GM18508 (cell line): ENCODE measurements around the gene POLD4.
"Not testable (repeated sequence)": the region's sequence is repeated elsewhere in the genome, so short reads cannot be mapped to it uniquely, and the experiment has no call there.

Source experiments
- ATAC-seq: cut with Tn5 transposase; IDR thresholded peaks from one replicate; pipeline ENCODE4 v1.9.1; 2021; ENCODE audit warnings: moderate number of reproducible peaks; ENCODE audit not compliant: insufficient read depth, unreplicated experiment

Gene POLD4

DNA sequence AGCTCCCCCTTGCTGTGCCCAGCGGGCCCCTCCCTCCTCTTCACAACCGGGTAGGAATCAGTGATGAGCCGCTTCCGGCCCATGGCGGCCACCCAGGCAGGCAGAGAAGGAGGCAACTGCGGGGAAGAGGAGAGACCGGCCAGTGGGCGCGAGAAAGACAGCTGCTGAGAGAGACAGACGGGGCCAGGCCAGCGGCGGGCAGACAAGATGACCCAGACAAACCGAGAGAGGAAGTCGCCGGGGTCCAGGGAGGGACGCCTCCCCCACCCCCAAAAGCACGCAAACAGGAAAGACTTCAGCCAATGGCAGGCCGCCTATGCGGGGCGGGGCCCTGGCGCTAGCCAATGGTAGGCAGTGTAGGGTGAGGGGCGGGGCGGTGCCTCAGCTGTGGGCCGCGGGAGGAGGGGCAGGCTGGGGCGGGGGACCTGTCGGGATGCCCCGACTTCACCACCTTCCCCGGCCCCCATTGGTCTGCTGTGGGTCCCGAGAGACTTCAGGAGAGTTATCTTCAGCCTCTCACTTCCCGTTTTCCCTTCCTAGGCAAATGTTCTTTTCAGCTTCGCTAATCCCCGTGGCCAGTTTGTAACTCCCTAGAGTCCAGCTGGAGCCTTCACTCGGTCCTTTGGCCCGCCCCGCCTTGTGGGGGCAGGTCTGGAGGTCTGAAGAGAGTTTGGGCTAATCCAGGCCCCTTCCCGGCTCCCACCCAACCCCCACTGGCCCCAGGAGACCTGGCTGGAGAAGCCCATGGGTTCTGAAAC lies at the start of gene POLD4:
POLD4 (minus strand) TSS at position 230 of the 758 bp plus-strand sequence; CDS start at position 83, 147 bp downstream.
- peak; percentile 49 for ATAC-seq

DNA sequence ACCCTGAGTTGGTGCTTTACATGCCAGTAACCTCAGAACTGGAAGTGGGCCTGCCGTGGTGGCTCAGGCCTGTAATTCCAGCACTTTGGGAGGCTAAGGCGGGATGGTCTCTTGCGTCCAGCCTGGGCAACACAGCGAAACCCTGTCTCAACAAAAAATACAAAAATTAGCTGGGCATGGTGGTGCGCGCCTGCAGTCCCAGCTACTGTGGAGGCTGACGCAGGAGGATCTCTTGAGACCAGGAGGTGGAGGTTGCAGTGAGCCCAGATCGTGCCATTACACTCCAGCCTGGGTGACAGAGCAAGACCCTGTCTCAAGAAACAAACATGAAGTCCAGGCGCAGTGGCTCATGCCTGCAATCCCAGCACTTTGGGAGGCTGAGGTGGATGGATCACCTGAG lies 49.7 kb upstream of the POLD4 start:
- ATAC-seq, result not testable (repeated sequence)

DNA sequence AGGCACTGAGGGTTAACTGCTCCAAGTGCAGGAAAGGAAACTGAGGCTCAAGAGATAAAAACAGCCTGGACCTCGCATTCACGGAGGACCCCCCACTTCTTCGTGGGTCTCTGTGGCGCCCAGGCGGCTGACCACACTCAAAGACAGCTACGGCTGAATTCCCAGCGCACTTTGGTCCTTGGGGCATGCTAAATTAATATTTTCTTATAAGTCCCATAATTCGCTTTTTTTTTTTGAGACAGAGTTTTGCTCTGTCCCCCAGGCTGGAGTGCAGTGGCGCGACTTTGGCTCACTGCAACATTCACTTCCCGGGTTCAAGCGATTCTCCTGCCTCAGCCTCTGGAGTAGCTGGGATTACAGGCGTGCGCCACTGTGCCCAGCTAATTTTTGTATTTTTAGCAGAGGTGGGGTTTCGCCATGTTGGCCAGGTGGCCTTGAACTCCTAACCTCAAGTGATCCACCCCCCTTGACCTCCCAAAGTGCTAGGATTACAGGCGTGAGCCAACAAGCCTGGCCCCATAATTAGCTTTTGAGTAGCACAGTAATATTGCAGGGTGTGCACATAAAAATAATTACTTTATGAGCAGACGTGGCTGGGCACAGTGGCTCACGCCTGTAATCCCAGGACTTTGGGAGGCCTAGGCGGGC lies 49.0 kb upstream of the POLD4 start:
- not testable (repeated sequence) for ATAC-seq

DNA sequence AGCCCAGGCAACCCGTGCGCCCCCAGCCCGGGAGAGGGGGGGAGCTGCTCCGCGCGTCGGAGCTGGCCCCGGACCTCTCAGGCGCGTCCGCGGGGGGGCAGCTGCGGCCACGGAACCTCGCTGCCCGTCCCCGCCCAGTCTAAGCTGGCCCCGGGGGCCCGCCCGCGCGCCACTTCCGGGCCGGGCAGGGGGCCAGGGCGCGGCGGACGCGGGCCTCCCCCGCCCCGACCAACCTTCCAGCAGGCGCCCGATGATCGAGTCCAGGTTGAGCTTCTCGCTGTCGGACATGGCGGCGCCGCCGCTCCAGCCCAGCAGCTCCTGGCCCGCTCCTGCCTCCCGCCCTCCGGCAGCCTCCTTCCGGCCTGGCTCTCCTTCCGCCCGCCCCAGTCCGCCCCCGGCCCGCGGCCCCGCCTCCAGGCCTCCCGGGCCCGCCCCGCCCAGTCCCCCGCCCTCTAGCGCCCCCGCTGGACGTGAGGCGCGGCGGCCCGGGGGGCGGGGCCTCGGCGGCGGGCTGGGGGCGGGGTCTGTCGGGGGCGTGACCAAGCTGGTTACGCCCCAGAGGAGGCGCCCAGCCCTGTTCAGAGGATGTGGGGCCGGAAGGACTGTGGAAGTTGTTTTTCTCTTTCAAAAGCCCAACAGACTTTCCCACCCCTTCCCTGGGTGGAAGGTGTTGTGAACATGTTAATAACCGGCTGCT lies 48.3 kb upstream of the POLD4 start, which contains the start of gene PPP1CA:
PPP1CA (minus strand) TSS at position 364 of the 697 bp plus-strand sequence; CDS start at position 288, 76 bp downstream.
- no peak for ATAC-seq

DNA sequence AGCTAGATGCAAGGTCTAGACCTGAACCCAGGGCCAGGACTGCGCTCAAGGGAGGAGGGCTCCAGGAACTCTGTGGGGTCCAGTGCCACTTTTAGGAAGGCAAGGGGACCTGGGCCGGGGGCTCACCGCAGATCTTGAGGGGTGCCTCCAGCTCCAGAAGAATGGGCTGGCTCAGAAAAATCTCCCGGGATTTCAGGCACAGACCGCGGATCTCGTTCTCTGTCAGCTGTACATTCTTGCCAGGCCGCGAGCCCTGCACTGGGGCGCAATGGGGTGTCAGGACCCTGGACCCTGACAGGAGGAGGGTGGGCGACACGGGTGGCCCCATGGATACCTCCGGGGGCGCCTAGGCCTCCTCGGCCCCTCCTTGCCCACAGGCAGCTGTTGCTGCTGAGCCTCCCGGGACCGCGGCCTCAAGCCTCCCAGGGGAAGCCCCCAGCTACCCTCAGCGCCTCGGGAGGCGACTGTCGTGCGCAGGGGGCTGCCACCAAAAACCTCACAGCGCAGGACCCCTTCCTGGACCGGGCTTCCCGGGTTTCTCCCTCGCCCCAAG lies 47.7 kb upstream of the POLD4 start:
- no peak for ATAC-seq

DNA sequence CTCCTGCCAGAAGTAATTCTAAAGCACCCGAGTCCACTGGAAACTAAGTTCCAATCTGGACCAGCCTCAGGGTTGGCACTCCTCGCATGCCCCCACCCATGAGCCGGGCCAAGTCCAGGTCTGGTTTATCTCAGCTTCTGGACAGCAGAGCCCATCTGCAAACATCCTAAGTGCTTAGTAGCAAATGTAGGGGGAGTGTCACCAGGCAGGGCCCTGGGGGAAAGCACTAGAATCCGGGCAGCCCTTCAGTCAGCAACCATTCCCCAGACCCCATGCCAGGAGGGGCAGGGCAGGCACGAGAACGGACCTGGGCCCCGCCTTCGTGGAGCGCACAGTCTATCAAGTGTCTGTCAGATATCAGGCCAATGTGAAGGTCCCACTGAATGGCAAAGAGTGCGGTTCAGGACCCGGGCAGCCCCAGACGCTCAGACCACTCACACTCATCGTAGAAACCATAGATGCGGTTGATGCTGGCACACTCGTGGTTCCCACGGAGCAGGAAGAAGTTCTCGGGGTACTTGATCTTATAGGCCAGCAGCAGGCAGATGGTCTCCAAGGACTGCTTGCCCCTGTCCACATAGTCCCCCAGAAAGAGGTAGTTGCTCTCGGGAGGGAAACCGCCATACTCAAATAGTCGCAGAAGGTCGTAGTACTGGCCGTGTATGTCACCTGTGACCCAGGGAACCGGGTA lies 47.0 kb upstream of the POLD4 start:
- ATAC-seq, result no peak

DNA sequence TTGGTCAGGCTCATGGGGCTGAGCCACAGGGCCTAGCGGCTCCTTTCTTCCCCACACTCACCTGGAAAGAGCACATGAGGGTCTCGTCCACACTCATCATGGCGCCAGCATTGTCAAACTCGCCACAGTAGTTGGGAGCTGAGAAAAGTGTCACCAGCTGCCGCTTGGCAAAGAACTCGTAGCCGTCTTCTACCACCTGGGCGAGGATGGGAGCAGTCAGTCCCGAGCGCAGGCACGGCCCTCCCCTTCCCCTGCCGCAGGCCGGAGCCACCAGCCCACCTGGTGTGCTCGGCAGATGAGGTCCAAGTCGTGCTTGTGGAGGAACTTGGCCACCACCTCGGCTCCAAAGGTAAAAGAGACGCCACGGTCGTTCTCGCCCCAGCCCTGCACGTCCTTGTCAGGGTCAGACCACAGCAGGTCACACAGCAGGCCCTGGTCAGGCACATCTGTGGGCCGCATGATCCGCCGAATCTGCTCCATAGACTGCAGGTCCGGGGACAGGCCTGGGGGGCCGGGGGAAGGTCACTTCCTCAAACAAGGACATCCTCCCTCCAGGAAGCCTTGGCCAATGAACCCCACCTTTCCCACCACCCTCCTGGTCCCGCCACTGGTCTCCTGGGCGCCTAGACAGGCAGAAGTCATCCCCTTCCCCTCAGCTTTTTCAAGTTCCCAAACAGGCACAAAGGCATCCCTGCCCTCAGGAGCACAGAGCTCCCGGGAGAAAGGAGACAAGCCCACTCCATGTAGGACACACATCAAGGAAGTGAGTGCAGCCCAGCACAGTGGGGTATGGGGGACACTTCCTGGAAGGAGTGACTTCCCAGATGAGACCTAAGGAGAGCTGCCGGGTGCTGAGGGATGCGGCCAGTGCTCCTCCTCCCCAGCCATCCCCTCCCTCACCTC lies 45.6 kb upstream of the POLD4 start:
- no peak for ATAC-seq

DNA sequence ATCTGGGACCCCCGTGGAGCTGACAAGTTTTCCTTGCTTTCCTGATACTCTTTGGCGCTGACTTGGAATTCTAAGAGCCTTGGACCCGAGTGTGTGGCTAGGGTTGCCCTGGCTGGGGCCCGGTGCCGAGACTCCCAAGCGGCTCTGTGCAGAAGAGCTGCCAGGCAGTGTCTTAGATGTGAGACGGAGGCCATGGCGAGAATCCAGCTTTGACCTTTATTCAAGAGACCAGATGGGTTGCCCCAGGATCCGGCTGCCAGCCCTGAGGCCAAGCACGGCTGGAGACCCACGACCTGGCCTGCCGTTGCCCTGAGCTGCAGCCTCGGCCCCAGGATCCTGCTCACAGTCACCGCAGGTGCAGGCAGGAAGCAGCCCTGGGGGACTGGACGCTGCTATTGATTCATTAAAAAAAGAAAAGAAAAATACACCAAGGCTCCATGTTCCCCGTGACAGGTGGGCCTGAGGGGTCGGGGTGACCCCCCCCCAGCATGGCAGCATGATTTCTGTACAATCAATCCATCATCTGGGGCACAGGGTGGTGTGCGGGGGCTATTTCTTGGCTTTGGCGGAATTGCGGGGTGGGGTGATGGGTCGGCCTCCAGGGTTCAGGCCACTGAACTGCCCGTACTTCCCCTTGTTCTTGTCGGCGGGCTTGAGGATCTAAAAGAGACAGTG lies 44.8 kb upstream of the POLD4 start:
- ATAC-seq, result no peak

DNA sequence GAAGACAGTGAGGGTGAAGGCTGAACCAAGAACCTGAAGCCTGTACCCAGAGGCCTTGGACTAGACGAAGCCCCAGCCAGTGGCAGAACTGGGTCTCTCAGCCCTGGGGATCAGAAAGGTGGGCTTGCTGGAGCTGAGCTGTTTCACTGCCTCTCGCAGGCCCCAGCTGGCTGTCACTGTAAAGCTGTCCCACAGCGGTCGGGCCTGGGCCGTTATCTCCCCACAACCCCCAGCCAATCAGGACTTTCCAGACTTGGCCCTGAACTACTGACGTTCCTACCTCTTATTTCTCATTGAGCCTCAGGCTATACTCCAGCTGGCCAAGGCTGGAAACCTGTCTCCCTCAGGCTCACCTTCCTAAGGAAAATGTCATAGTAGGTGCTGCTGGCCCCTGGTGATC lies 44.2 kb upstream of the POLD4 start:
- ATAC-seq, result no peak

DNA sequence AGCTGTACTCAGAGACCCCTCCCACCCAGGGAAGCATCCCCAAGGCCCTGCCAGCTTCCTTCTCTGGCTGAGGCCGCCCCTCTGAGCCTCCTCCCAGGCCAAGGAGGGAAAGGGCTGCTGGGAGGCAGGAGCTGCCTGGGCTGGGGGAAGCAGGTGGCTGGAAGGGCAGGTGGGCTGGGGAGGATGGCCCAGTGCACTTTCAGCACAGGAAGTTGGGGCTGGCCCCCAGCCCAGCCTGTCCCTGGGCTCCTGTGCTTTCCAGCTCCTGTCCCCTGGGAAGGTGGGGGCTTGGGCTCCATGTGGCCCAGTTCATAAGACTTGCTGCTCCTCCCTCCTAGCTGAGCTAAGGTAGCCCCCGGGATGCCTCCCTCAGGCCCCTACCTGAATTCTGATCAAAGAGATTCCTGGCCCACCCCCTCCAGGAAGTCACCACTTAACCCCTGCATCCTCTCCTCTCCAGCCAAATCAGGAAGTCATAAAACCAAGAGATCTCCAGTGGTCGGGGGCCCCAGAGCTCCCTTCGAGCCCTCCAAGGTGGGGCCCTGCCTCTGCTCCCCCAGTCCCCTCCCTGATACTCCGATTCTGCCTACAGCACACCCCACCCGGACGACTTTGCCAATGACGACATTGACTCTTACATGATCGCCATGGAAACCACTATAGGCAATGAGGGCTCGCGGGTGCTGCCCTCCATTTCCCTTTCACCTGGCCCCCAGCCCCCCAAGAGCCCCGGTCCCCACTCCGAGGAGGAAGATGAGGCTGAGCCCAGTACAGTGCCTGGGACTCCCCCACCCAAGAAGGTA lies 43.4 kb upstream of the POLD4 start:
- ATAC-seq, result no peak

DNA sequence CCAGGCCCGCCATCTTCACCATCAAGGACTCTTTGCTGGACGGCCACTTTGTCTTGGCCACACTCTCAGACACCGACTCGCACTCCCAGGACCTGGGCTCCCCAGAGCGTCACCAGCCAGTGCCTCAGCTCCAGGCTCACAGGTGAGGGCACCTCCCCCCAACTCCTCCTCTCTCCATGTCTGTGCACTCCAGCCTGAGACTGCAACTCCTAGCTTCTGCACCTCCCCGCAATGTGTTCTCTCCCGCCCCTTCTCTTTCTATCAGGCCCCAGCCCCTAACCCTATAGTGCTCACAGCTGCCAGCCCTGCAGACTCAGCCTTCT lies 42.9 kb upstream of the POLD4 start:
- ATAC-seq, result no peak

DNA sequence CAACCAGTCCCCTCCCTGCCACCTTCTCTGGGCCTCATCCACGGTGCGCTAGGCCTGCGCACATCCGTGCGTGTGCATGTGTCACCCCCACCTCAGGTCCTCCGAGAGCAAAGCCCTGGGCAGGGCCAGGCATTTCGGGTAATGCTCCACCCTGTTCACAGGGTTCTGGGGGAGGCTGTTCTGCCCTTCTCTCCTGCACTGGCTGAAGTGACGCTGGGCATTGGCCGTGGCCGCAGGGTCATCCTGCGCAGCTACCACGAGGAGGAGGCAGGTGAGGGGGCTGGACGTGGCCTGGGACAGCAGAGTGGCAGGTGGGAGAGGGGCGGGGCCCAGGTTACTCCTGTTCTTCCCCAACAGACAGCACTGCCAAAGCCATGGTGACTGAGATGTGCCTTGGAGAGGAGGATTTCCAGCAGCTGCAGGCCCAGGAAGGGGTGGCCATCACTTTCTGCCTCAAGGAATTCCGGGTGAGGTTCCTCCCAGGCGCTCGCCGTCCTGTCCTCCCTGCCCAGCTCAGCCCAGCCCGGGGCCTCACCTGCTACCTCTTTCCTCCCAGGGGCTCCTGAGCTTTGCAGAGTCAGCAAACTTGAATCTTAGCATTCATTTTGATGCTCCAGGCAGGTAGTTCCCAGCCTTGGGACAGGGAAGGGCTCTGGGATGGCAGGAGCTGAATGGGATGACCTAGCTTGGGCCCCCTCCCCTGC lies 42.4 kb upstream of the POLD4 start:
- no peak for ATAC-seq

DNA sequence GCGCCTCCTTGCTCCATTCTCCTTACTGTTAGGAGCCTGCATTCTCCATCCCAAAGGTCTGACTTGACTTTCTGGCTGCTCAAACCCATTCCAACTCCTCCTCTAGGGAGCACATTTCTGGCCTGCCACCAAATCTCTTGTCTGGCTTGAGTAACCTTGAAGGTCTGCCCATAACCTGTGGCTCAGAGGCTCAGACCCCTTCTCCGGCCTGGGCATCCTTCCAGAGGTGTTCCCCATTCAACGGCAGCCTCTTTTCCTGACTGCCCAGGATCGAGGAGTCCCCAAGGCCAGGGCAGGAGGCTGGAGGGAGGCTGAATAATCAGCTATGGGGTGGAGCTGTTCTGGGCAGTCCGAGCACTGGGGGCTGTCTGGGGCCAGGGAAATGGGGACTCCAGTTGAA lies 40.6 kb upstream of the POLD4 start:
- ATAC-seq, result no peak

DNA sequence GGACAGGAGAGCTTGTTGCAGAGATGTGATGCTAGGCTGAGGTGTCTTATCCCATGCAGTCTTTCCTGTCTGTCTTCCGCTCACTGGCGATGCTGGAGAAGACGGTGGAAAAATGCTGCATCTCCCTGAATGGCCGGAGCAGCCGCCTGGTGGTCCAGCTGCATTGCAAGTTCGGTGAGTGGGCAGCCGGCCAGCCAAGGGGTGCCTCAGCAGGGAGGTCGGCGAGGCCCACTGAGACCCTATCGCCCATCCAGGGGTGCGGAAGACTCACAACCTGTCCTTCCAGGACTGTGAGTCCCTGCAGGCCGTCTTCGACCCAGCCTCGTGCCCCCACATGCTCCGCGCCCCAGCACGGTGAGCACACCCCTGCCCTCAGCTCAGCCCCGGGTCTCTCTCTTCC lies 40.1 kb upstream of the POLD4 start:
- no peak for ATAC-seq

DNA sequence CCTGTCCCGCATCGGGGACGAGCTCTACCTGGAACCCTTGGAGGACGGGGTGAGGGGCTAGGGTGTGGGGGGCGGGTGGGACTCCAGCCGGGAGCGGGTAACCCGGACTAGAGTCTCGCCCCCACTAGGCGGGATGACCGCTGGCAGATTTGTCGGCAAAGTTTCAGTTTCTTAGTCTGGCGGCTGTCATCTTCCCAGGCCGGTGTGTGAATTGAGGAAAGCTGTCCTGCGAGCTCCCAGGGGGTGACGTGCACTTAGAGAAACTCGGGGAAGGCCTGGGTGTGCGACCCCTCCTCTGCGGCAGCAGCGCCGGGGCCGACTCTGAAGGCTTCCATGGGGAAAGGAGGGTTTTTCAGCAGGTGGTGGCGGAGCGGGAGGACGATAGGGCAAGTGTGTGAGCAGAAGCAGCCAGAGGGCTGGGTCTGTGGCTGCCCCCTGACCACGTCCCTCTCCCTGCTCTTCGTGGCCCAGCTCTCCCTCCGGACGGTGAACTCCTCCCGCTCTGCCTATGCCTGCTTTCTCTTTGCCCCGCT lies 38.9 kb upstream of the POLD4 start:
- ATAC-seq, result no peak

DNA sequence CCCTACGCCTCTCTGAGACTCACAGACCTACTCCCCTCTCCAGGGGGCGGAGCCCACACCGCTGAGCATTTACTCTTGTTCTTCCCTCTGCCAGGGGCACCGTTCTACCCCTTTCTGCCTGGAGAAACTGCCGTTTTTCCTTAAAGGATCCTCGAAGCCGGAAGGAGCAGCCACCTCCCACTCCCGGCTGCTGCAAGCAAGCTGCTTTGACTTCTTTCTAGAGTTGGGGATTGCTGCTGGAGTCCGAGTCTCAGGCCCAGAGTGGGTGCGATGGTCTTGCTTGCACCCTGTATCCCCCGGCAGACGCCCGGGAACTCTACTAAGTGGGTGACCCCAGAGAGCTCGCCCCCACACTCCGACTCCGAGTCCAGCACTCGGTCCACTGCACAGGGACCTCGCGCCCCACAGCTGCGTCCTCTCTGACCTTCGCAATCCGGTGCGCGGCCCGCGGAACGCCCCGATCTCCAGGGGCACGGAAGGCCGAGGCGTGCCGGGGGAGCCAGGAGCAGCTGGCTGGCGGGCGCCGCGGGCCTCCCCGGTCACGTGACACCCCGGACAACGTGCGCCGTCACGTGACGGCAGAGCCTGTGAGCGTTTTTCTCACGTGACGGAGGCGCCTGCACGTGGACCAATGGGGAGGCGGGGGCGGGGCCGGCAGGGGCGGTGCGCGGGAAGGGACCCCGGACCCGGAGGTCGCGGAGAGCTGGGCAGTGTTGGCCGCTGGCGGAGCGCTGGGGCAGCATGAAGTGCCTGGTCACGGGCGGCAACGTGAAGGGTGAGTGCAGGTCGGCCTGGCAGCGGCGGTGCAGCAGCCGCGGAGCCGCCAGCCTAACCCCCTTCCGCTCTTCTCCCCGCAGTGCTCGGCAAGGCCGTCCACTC lies 38.2 kb upstream of the POLD4 start, which contains the start of gene RAD9A:
RAD9A (plus strand) TSS at position 683 of the 879 bp plus-strand sequence; CDS start at position 742, 59 bp downstream.
- ATAC-seq, result no peak
